K562 (cell line): ENCODE data around the gene ATAD5. TPM values are rescaled to one million over a fixed set of nuclear protein-coding genes. Genes with fewer than 3 reads are reported as not detected.

ENCODE experiments used
- ATAC-seq: fragments of 200-7000 bp; cut with Tn5 transposase; 3 replicates; pipeline ENCODE4 v1.9.1; 2020; ENCODE audit warnings: moderate library complexity
- BruUV-seq: library from RNA; stranded (reverse); fragments of 400-500 nt; replicated peaks from 2 replicates; lab custom pipeline; 2021; lab: Mats Ljungman, UMichigan
- CTCF ChIA-PET: fragments of 300-600 bp; formaldehyde crosslinking; extraction: SDS; loops from one replicate; lab custom pipeline; 2021; ENCODE audit warnings: low intra/inter-chr PET ratio; lab: Yijun Ruan, JAX
- POLR2A ChIA-PET: fragments of 300-600, 350-650 bp; sonication (Branson Sonifier 250); formaldehyde crosslinking; extraction: SDS; loops from one replicate; lab custom pipeline; 2021; ENCODE audit warnings: antibody characterized with exemption, inconsistent platforms; lab: Yijun Ruan, JAX
- DNase-seq, 4 experiments: peaks; one replicate each; pipeline versions ENCODE4 v3.0.0 to v3.0.0-alpha.2; 2011 to 2018; ENCODE audit warnings: low spot score in 3 of 4, mixed read lengths in 3 of 4; ENCODE audit errors: extremely low read depth in 1 of 4
- FAIRE-seq: peaks from 2 replicates; lab custom pipeline; 2011; peaks lifted over from hg19 to GRCh38; lab: Jason Lieb, UNC
- H2AFZ ChIP-seq: 2 replicates; pipeline ENCODE4 v1.6.0; 2011; ENCODE audit warnings: low read depth, low read length, control low read depth, inconsistent platforms
- H3K27ac ChIP-seq: fragments of 200-600 bp; 3 replicates; pipeline ENCODE4 v1.8.0; 2011; ENCODE audit warnings: low read depth, mild to moderate bottlenecking, control low read depth, inconsistent platforms, low read length, moderate library complexity, mixed read lengths; ENCODE audit errors: extremely low read depth
- H3K27me3 ChIP-seq, 2 experiments: fragments of 300-600 bp in 1 of 2; 2 replicates in 1 of 2; 3 replicates in 1 of 2; pipeline versions ENCODE4 v1.6.0 to v1.8.0; 2011; ENCODE audit warnings: inconsistent platforms in 2 of 2, low read length in 2 of 2, mild to moderate bottlenecking in 1 of 2, mixed read lengths in 1 of 2, moderate library complexity in 1 of 2; ENCODE audit not compliant: control insufficient read depth in 2 of 2, insufficient read depth in 2 of 2
- H3K36me3 ChIP-seq: fragments of 300-600 bp; 3 replicates; pipeline ENCODE4 v1.8.0; 2011; ENCODE audit warnings: mild to moderate bottlenecking, low read length, inconsistent platforms; ENCODE audit not compliant: control insufficient read depth, insufficient read depth
- H3K4me1 ChIP-seq, 2 experiments: fragments of 200-600 bp in 1 of 2; replicated peaks in 1 of 2; 2 replicates in 1 of 2; 3 replicates in 1 of 2; pipeline versions ENCODE4 v1.5.1 to v1.8.0; 2011; ENCODE audit warnings: inconsistent platforms in 2 of 2, low read length in 2 of 2, mild to moderate bottlenecking in 1 of 2, mixed read lengths in 1 of 2, moderate library complexity in 1 of 2; ENCODE audit not compliant: control insufficient read depth in 2 of 2, insufficient read depth in 2 of 2
- H3K4me2 ChIP-seq: 2 replicates; pipeline ENCODE4 v1.6.1; 2011; ENCODE audit warnings: low read length, control low read depth, inconsistent platforms, mixed read lengths; ENCODE audit not compliant: insufficient read depth
- H3K4me3 ChIP-seq: fragments of 200-600 bp; sonication (generic), shearing (Covaris generic); 2 replicates; pipeline ENCODE4 v1.5.1; 2016; ENCODE audit warnings: control low read depth, inconsistent platforms
- H3K79me2 ChIP-seq: fragments of 200-600 bp; 3 replicates; pipeline ENCODE4 v1.8.0; 2011; ENCODE audit warnings: low read length, inconsistent platforms; ENCODE audit not compliant: control insufficient read depth, insufficient read depth
- H3K9ac ChIP-seq, 2 experiments: 2 replicates each; pipeline versions ENCODE4 v1.6.0 to v1.6.1; 2011; ENCODE audit warnings: low read depth in 2 of 2, low read length in 2 of 2, control low read depth in 1 of 2, inconsistent platforms in 1 of 2, mild to moderate bottlenecking in 1 of 2, mixed read lengths in 1 of 2; ENCODE audit not compliant: insufficient read depth in 1 of 2
- H3K9me1 ChIP-seq: one replicate; pipeline ENCODE4 v1.6.0; 2011; ENCODE audit warnings: inconsistent platforms, mild to moderate bottlenecking, low read length, moderate library complexity; ENCODE audit not compliant: control insufficient read depth, insufficient read depth
- H3K9me3 ChIP-seq: replicated peaks from 2 replicates; pipeline ENCODE4 v1.5.1; 2011; ENCODE audit warnings: low read depth, low read length, inconsistent platforms; ENCODE audit not compliant: control insufficient read depth, insufficient read depth
- H4K20me1 ChIP-seq: replicated peaks from 2 replicates; pipeline ENCODE4 v1.6.1; 2011; ENCODE audit warnings: low read length, inconsistent platforms, mixed read lengths; ENCODE audit not compliant: control insufficient read depth, insufficient read depth
- CAMTA2 ChIP-seq: fragments of 250-450 bp; sonication (Bioruptor Pico); conservative IDR thresholded peaks from 2 replicates; pipeline ENCODE4 v1.5.1; 2022
- CCAR2 ChIP-seq: fragments of 200-400 bp; formaldehyde crosslinking; IDR thresholded peaks from 2 replicates; pipeline ENCODE4 v1.6.1; 2017; ENCODE audit warnings: mild to moderate bottlenecking, low read depth, low read length
- CHD1 ChIP-seq: fragments of 200-600 bp; sonication (generic); IDR thresholded peaks from one replicate; pipeline ENCODE4 v1.6.1; 2012; ENCODE audit warnings: mild to moderate bottlenecking, moderate library complexity, low read length, inconsistent platforms
- ELF4 ChIP-seq: fragments of 450-650 bp; formaldehyde crosslinking; IDR thresholded peaks from 2 replicates; pipeline ENCODE4 v1.4.0; 2022; ENCODE audit warnings: missing genetic modification characterization
- GABPB1 ChIP-seq: sonication (generic); formaldehyde crosslinking; IDR thresholded peaks from 2 replicates; pipeline ENCODE4 v1.8.0; 2022; ENCODE audit warnings: mild to moderate bottlenecking, missing genetic modification reagents
- KDM1A ChIP-seq, 2 experiments: fragments of 450-650 bp; IDR thresholded peaks; 2 replicates each; pipeline ENCODE4 v1.6.1; 2016; ENCODE audit warnings: mild to moderate bottlenecking in 2 of 2
- MBD2 ChIP-seq: sonication (generic); IDR thresholded peaks from 2 replicates; pipeline ENCODE4 v1.6.1; 2016; ENCODE audit warnings: low read depth, borderline replicate concordance
- MLLT1 ChIP-seq, 2 experiments: fragments of 450-650 bp; IDR thresholded peaks; 2 replicates each; pipeline ENCODE4 v1.6.1; 2016
- NBN ChIP-seq: fragments of 450-650 bp; IDR thresholded peaks from 2 replicates; pipeline ENCODE4 v1.6.1; 2016; ENCODE audit warnings: low read depth, mild to moderate bottlenecking
- SETDB1 ChIP-seq: IDR thresholded peaks from one replicate; pipeline ENCODE4 v1.6.1; 2012; ENCODE audit warnings: low read length, control low read depth, inconsistent platforms
- SOX6 ChIP-seq: fragments of 450-650 bp; IDR thresholded peaks from 2 replicates; pipeline ENCODE4 v1.6.1; 2014; ENCODE audit warnings: mild to moderate bottlenecking
- TOE1 ChIP-seq, 2 experiments: fragments of 450-650 bp in 1 of 2; sonication (generic) in 1 of 2; formaldehyde crosslinking in 1 of 2; IDR thresholded peaks; 2 replicates each; pipeline versions ENCODE4 v1.7.1 to v1.8.0; 2016 to 2022; ENCODE audit warnings: borderline replicate concordance in 2 of 2, mild to moderate bottlenecking in 2 of 2, antibody characterized with exemption in 1 of 2, inconsistent platforms in 1 of 2, low read depth in 1 of 2, missing genetic modification reagents in 1 of 2, moderate library complexity in 1 of 2
- UBTF ChIP-seq, 2 experiments: IDR thresholded peaks; 2 replicates each; pipeline ENCODE4 v1.6.1; 2012; ENCODE audit warnings: improper control_type of control experiment in 2 of 2, low read depth in 2 of 2, low read length in 2 of 2, borderline replicate concordance in 1 of 2
- ZBTB5 ChIP-seq: fragments of 450-650 bp; IDR thresholded peaks from 2 replicates; pipeline ENCODE4 v1.6.1; 2017; ENCODE audit warnings: antibody characterized with exemption
- ZNF184 ChIP-seq: sonication (generic); formaldehyde crosslinking; IDR thresholded peaks from 2 replicates; pipeline ENCODE4 v1.5.0; 2020; ENCODE audit warnings: missing genetic modification reagents
- ZNF316 ChIP-seq: fragments of 450-650 bp; IDR thresholded peaks from 2 replicates; pipeline ENCODE4 v1.6.1; 2016
- WGBS: fragments of 100-300 bp; shearing (Covaris generic); methylation state at CpG from one replicate; pipeline ENCODE4 v1.1.6; 2016; ENCODE audit warnings: low coverage, mixed read lengths; ENCODE audit not compliant: insufficient coverage; ENCODE audit errors: missing lambda C conversion rate; 5-methylcytosine and 5-hydroxymethylcytosine counted together
- in situ Hi-C: fragments of 300-500 bp; cut with MboI; formaldehyde crosslinking; loops from 4 replicates; pipeline ENCODE4 v1.15.0; 2018; ENCODE audit warnings: inconsistent platforms, mixed read lengths
- intact Hi-C: fragments of 100-400 bp; cut with micrococcal nuclease; formaldehyde crosslinking; loops from 2 replicates; pipeline ENCODE4 v1.14.2; 2022
- polyA plus RNA-seq, 8 experiments: library from polyadenylated mRNA; depleted of rRNA in 4 of 8; stranded (reverse) in 5 of 8; unstranded in 3 of 8; fragments of >200 nt; fragmentation: Nextera tagmentation in 2 of 8; fragmentation: Illumina TruSeq in 1 of 8; extraction: Ambion mirVana in 2 of 8; extraction: Trizol in 1 of 8; gene quantifications; 2 replicates each; pipeline versions ENCODE4 v1.2.1 to v1.2.3, GENCODE V29; 2011 to 2014; ENCODE audit warnings: inconsistent platforms in 1 of 8, missing spikeins in 1 of 8
- total RNA-seq, 7 experiments: library from RNA; depleted of rRNA in 6 of 7; stranded (reverse); fragments of >200 nt in 6 of 7; fragmentation: Illumina TruSeq in 2 of 7; extraction: Trizol in 2 of 7; gene quantifications; 2 replicates each; pipeline versions ENCODE4 v1.2.1 to v1.2.3, GENCODE V29; 2011 to 2021; ENCODE audit warnings: low replicate concordance in 1 of 7

Gene ATAD5
- total and polyA plus RNA-seq, 9 of the 15 experiments (the other 6 are each of a cell fraction or from before 2014, with no cell fraction given), result 4.6 to 25.6 (median 19.5) TPM

- H2AFZ ChIP-seq, result peak overlapping the region; percentile 81
- BruUV-seq, result no TSS peak
- ATAC-seq, result peak; percentile 17
- peaks cover 23 to 28% of the 10 kb centered on the region in 2 experiments for H3K4me1 ChIP-seq
- in situ Hi-C loops (no loop called here), intact Hi-C loops (loop anchor here (10.0 kb wide), 2 partner anchors 89 to 521 kb away; no protein-coding TSS in a partner anchor)
- H3K4me2 ChIP-seq, result peak overlapping the region; percentile 84
- H4K20me1 ChIP-seq, result peaks cover 6% of the 10 kb centered on the region; the same call in 1 of the 2 replicates
- H3K27me3 ChIP-seq, result no peaks in the 10 kb centered on the region
- WGBS, result 0% methylated on average over 5 of the region's 11 CpGs
- peak; percentile 37 to 52 (median 52) for DNase-seq
- POLR2A ChIA-PET, result interaction anchor here (0.6 to 2.8 kb wide), 5 partner anchors 10 to 689 kb away, joined by 3 to 18 read pairs (median 3); no protein-coding TSS in a partner anchor
- H3K9me1 ChIP-seq, result no peaks in the 10 kb centered on the region
- CTCF ChIA-PET, result no interaction called here
- no peaks in the 10 kb centered on the region for H3K9me3 ChIP-seq
- peaks cover 22% of the 10 kb centered on the region; the same call in 2 of the 3 replicates for H3K36me3 ChIP-seq
- H3K4me3 ChIP-seq, result peak overlapping the region; percentile 99
- peak overlapping the region; percentile 85 to 95 for H3K9ac ChIP-seq
- no peak for FAIRE-seq
- H3K79me2 ChIP-seq, result peaks cover 59% of the 10 kb centered on the region
- H3K27ac ChIP-seq, result peak overlapping the region; percentile 87
- no peak for TF ChIP-seq MBD2
- no peak for TF ChIP-seq CCAR2
- TF ChIP-seq ZNF316, result 0 out of 2 replicates have a peak, but pooled peaks have one; percentile 7
- TF ChIP-seq MLLT1 (IDR thresholded peaks at IDR 0.05), result peak; percentile 30 to 71; a peak in 2 of 4 replicates
- TF ChIP-seq KDM1A (IDR thresholded peaks at IDR 0.05), result peak in 1 of 2 experiments; percentile 10; a peak in 1 of 4 replicates
- no peak for TF ChIP-seq UBTF (IDR thresholded peaks at IDR 0.05; ENCODE audit: borderline replicate concordance in 1 of 2, low read depth in 2 of 2, low read length in 2 of 2)
- 0 out of 2 replicates have a peak, but pooled peaks have one; percentile 51 for TF ChIP-seq NBN
- TF ChIP-seq ZBTB5, result peak; percentile 26; the same call in 1 of the 2 replicates
- TF ChIP-seq ELF4, result peak; percentile 18; the same call in 1 of the 2 replicates
- TF ChIP-seq CHD1, result no peak
- no peak for TF ChIP-seq CAMTA2 (CRISPR knock-in tag)
- TF ChIP-seq GABPB1, result no peak
- TF ChIP-seq ZNF184 (CRISPR knock-in tag), result no peak
- no peak for TF ChIP-seq TOE1 (IDR thresholded peaks at IDR 0.05; ENCODE audit: borderline replicate concordance)
- no peak for TF ChIP-seq TOE1 (CRISPR knock-in tag; IDR thresholded peaks at IDR 0.05; ENCODE audit: borderline replicate concordance, low read depth)
- no peak for TF ChIP-seq SETDB1
- TF ChIP-seq SOX6, result no peak
Measured at GRCh38 chr17:30824002-30824355, 7.8 kb upstream of the ATAD5 start.
